Kidney (tissue), 14 donors: Measurements from ENCODE around the gene MARCHF4. TPM values are rescaled to one million over a fixed set of nuclear protein-coding genes. Genes with fewer than 3 reads are reported as not detected.

Experiments used
- DNase-seq, 5 donors: peaks; one replicate each; pipeline ENCODE4 v3.0.0-alpha.2; 2013 to 2020
- FAIRE-seq: peaks from 2 replicates; lab custom pipeline; 2012; peaks lifted over from hg19 to GRCh38; lab: Jason Lieb, UNC
- H3K27ac ChIP-seq, 2 donors: one replicate each; pipeline ENCODE4 v1.7.0; 2013; ENCODE audit warnings: low read depth in 2 of 2, low read length in 2 of 2, inconsistent platforms in 1 of 2
- H3K27me3 ChIP-seq: one replicate; pipeline ENCODE4 v1.7.1; 2013; ENCODE audit warnings: low read length, inconsistent platforms; ENCODE audit not compliant: control insufficient read depth, insufficient read depth
- H3K36me3 ChIP-seq, 3 donors: one replicate each; pipeline versions ENCODE4 v1.7.0 to v1.7.1; 2013; ENCODE audit warnings: low read length in 3 of 3, control low read depth in 1 of 3, inconsistent platforms in 1 of 3; ENCODE audit not compliant: insufficient read depth in 3 of 3, control insufficient read depth in 2 of 3
- H3K4me1 ChIP-seq, 3 donors: one replicate each; pipeline versions ENCODE4 v1.7.0 to v1.7.1; 2013; ENCODE audit warnings: low read length in 3 of 3, inconsistent platforms in 1 of 3, low read depth in 1 of 3; ENCODE audit not compliant: control insufficient read depth in 2 of 3, insufficient read depth in 2 of 3
- H3K4me3 ChIP-seq, 3 donors: one replicate each; pipeline versions ENCODE4 v1.7.0 to v1.8.1; 2013; ENCODE audit warnings: low read length in 3 of 3, control low read depth in 1 of 3, inconsistent platforms in 1 of 3
- H3K9ac ChIP-seq, 3 donors: one replicate each; pipeline versions ENCODE4 v1.7.0 to v1.7.1; 2013; ENCODE audit warnings: low read length in 3 of 3, control low read depth in 1 of 3, inconsistent platforms in 1 of 3
- H3K9me3 ChIP-seq, 3 donors: one replicate each; pipeline versions ENCODE4 v1.7.0 to v1.7.1; 2013; ENCODE audit warnings: low read length in 3 of 3, control low read depth in 1 of 3, inconsistent platforms in 1 of 3; ENCODE audit not compliant: control insufficient read depth in 2 of 3, insufficient read depth in 1 of 3
- intact Hi-C: fragments of 100-400 bp; cut with DNase I; formaldehyde crosslinking; loops from one replicate; pipeline ENCODE4 v1.11.1; 2022
- polyA plus RNA-seq: library from polyadenylated mRNA; stranded (reverse); fragments of 350-450 nt; fragmentation: Illumina TruSeq; extraction: RNeasy Lipid Tissue Mini Kit (QIAGEN cat#74804); gene quantifications from one replicate; pipeline ENCODE4 v1.2.3, GENCODE V29; 2014; ENCODE audit warnings: low read depth, low replicate concordance; ENCODE audit not compliant: insufficient read depth
- total RNA-seq: library from RNA; stranded (reverse); fragmentation: NEBNext Ultra II Directional; extraction: Animal tissue kit (Norgen Biotek cat#: 25700); gene quantifications from one replicate; pipeline ENCODE4 v1.2.1, GENCODE V29; 2021
- TF ChIP-seq, protein P1 (sequence below): IDR thresholded peaks from 3 replicates; pipeline ENCODE4 v1.5.1; 2012; ENCODE audit warnings: mild to moderate bottlenecking, moderate library complexity, borderline replicate concordance; ENCODE audit not compliant: insufficient read depth; ENCODE audit errors: extremely low read depth
- donor health status: control.
- donor health status: control.
- donor health status: control.
- donor health status: control.
- donor health status: control.
- donor health status: DM: yes; HTN: yes; CAD: no.
- donor health status: Normal renal cell carcinoma (clear cell type).

MARCHF4 gene
- total and polyA plus RNA-seq, 2 donors from 2014 or later: 0.09 TPM; not detected in 1

- no peak overlapping the region for H3K4me3 ChIP-seq
- no peaks in the 10 kb centered on the region for H3K9me3 ChIP-seq
- TF ChIP-seq, protein P1, sequence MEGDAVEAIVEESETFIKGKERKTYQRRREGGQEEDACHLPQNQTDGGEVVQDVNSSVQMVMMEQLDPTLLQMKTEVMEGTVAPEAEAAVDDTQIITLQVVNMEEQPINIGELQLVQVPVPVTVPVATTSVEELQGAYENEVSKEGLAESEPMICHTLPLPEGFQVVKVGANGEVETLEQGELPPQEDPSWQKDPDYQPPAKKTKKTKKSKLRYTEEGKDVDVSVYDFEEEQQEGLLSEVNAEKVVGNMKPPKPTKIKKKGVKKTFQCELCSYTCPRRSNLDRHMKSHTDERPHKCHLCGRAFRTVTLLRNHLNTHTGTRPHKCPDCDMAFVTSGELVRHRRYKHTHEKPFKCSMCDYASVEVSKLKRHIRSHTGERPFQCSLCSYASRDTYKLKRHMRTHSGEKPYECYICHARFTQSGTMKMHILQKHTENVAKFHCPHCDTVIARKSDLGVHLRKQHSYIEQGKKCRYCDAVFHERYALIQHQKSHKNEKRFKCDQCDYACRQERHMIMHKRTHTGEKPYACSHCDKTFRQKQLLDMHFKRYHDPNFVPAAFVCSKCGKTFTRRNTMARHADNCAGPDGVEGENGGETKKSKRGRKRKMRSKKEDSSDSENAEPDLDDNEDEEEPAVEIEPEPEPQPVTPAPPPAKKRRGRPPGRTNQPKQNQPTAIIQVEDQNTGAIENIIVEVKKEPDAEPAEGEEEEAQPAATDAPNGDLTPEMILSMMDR: no peak
- H3K4me1 ChIP-seq: no peaks in the 10 kb centered on the region
- H3K27me3 ChIP-seq: no peaks in the 10 kb centered on the region
- FAIRE-seq (no peak), DNase-seq (no peak)
- no peak overlapping the region for H3K9ac ChIP-seq
- no peak overlapping the region for H3K27ac ChIP-seq
- no peaks in the 10 kb centered on the region for H3K36me3 ChIP-seq
- intact Hi-C loops: no loop called here
These were observed 19.5 kb downstream of the MARCHF4 start for GRCh38 chr2:216352653-216353270.

DNA sequence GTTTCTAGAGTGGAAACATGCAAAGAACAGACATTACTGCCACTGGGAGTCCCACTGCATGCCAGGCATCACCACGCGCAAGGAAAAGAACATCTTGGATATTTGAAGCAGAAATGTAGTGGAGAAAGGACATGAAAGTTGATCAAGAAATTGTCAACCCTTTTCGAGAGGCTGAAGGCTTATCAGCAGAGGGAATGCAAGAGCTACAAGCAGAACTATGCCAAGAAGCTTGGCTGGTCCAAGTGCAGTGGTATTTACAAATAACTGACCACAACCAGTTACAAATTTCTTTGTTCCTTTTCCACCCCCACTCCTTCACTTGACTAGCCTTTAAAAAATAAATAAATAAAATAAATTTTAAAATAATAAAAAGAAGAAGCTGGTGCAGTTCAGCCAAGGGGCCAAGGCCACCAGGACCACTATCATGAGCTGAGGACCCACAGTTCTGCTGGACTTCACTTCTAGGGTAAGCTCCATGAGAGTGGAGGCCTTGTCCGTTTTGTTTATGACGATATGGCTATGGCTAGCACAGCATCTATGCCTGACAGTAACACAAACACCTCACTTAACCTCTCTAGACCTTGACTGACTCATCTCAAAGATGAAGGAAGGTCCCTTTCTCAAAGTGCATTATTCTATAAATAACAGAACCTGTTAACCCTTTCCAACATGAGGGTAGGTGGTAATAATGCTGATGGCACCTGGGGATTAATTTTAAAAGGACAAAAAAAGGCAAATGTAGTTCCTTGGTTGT is 20.9 kb downstream of the MARCHF4 start:
- TF ChIP-seq, protein P1: no peak
- Histone ChIP-seq H3K36me3 (no peaks in the 10 kb centered on the region), H3K27me3 (no peaks in the 10 kb centered on the region), H3K9ac (no peak overlapping the region), H3K4me3 (no peak overlapping the region), H3K4me1 (no peaks in the 10 kb centered on the region), H3K9me3 (no peaks in the 10 kb centered on the region), H3K27ac (no peak overlapping the region)
- intact Hi-C loops: no loop called here
- DNase-seq (no peak), FAIRE-seq (no peak)

GRCh38 chr2:216350214-216350791 is 22.0 kb downstream of the MARCHF4 start:
- H3K27ac ChIP-seq: no peak overlapping the region
- H3K4me1 ChIP-seq: no peaks in the 10 kb centered on the region
- H3K27me3 ChIP-seq: no peaks in the 10 kb centered on the region
- FAIRE-seq: no peak
- H3K9ac ChIP-seq: no peak overlapping the region
- no peaks in the 10 kb centered on the region for H3K36me3 ChIP-seq
- no peaks in the 10 kb centered on the region for H3K9me3 ChIP-seq
- no peak overlapping the region for H3K4me3 ChIP-seq
- DNase-seq: no peak
- TF ChIP-seq, protein P1: no peak
- intact Hi-C loops: no loop called here
